OCI-LY1 (cell line): ENCODE data around the gene C1QTNF2.

Source experiments
- H2AFZ ChIP-seq: fragments of 200-600 bp; sonication (generic), shearing (Covaris generic); 2 replicates; pipeline ENCODE4 v1.6.0; 2014; ENCODE audit warnings: antibody characterized with exemption, mild to moderate bottlenecking, low read length
- H3F3A ChIP-seq: fragments of 200-600 bp; sonication (generic), shearing (Covaris generic); 2 replicates; pipeline ENCODE4 v1.6.0; 2014; ENCODE audit warnings: mild to moderate bottlenecking, antibody characterized with exemption, low read length, moderate library complexity; ENCODE audit not compliant: insufficient read depth
- H3K27ac ChIP-seq: fragments of 200-600 bp; sonication (generic); 2 replicates; pipeline ENCODE4 v1.5.1; 2014; ENCODE audit warnings: low read length, mixed run types, mild to moderate bottlenecking, low read depth; ENCODE audit not compliant: poor library complexity, severe bottlenecking
- H3K27me3 ChIP-seq: fragments of 200-600 bp; sonication (generic); 2 replicates; pipeline ENCODE4 v1.6.0; 2014; ENCODE audit warnings: antibody characterized with exemption, mild to moderate bottlenecking, low read length, moderate library complexity; ENCODE audit not compliant: insufficient read depth
- H3K36me3 ChIP-seq: fragments of 200-600 bp; sonication (generic); 2 replicates; pipeline ENCODE4 v1.6.1; 2014; ENCODE audit warnings: mild to moderate bottlenecking, antibody characterized with exemption, low read length, moderate library complexity, mixed read lengths; ENCODE audit not compliant: insufficient read depth
- H3K4me1 ChIP-seq: fragments of 200-600 bp; sonication (generic); 2 replicates; pipeline ENCODE4 v1.5.1; 2014; ENCODE audit warnings: mild to moderate bottlenecking, low read length, moderate library complexity; ENCODE audit not compliant: insufficient read depth, severe bottlenecking
- H3K4me2 ChIP-seq: fragments of 200-600 bp; sonication (generic), shearing (Covaris generic); 2 replicates; pipeline ENCODE4 v1.6.1; 2014; ENCODE audit warnings: low read length
- H3K4me3 ChIP-seq: fragments of 200-600 bp; sonication (generic); 2 replicates; pipeline ENCODE4 v1.5.1; 2014; ENCODE audit warnings: low read length, low read depth, mild to moderate bottlenecking, mixed read lengths; ENCODE audit not compliant: poor library complexity, severe bottlenecking
- H3K79me2 ChIP-seq: fragments of 200-600 bp; shearing (Covaris generic); 2 replicates; pipeline ENCODE4 v1.6.1; 2016; ENCODE audit warnings: mixed run types, low read length, mixed read lengths; ENCODE audit not compliant: insufficient read depth
- H3K9ac ChIP-seq: fragments of 200-600 bp; sonication (generic), shearing (Covaris generic); 2 replicates; pipeline ENCODE4 v1.6.1; 2014; ENCODE audit warnings: mild to moderate bottlenecking, low read length, mixed read lengths
- H3K9me2 ChIP-seq: fragments of 200-600 bp; sonication (generic), shearing (Covaris generic); 2 replicates; pipeline ENCODE4 v1.6.1; 2014; ENCODE audit warnings: low read depth, mild to moderate bottlenecking, low read length, mixed read lengths
- H3K9me3 ChIP-seq: fragments of 200-600 bp; shearing (Covaris generic); 2 replicates; pipeline ENCODE4 v1.6.1; 2014; ENCODE audit warnings: low read length, mixed read lengths
- H4K20me1 ChIP-seq: fragments of 200-600 bp; sonication (generic), shearing (Covaris generic); 2 replicates; pipeline ENCODE4 v1.6.0; 2016; ENCODE audit warnings: mild to moderate bottlenecking, low read length; ENCODE audit not compliant: insufficient read depth
- CTCF ChIP-seq: fragments of 200-600 bp; sonication (generic), shearing (Covaris generic); IDR thresholded peaks from 2 replicates; pipeline ENCODE4 v1.5.1; 2017; ENCODE audit warnings: mild to moderate bottlenecking, antibody characterized with exemption, low read length, moderate library complexity, mixed read lengths
- EZH2 ChIP-seq: fragments of 200-600 bp; sonication (generic), shearing (Covaris generic); IDR thresholded peaks from 2 replicates; pipeline ENCODE4 v1.8.0; 2017; ENCODE audit warnings: borderline replicate concordance, mixed run types, mild to moderate bottlenecking, antibody characterized with exemption, low read length, moderate library complexity, mixed read lengths

C1QTNF2 gene

GRCh38 chr5:160378330-160378729 is 7.9 kb upstream of the C1QTNF2 start:
- Histone ChIP-seq H3K4me1 (no peaks in the 10 kb centered on the region), H3K4me3 (no peak overlapping the region)

GRCh38 chr5:160377651-160378050 is 7.2 kb upstream of the C1QTNF2 start:
- H3K9me3 ChIP-seq: no peaks in the 10 kb centered on the region
- no peak overlapping the region for H2AFZ ChIP-seq
- no peak overlapping the region for H3K27ac ChIP-seq
- H3K27me3 ChIP-seq: no peaks in the 10 kb centered on the region
- no peaks in the 10 kb centered on the region for H3K79me2 ChIP-seq
- H3K4me1 ChIP-seq: no peaks in the 10 kb centered on the region
- H3F3A ChIP-seq: no peaks in the 10 kb centered on the region
- TF ChIP-seq CTCF: no peak
- no peak for TF ChIP-seq EZH2
- H3K36me3 ChIP-seq: no peaks in the 10 kb centered on the region
- H3K9me2 ChIP-seq: no peaks in the 10 kb centered on the region
- no peaks in the 10 kb centered on the region for H4K20me1 ChIP-seq
- no peak overlapping the region for H3K4me2 ChIP-seq
- no peak overlapping the region for H3K4me3 ChIP-seq
- no peak overlapping the region for H3K9ac ChIP-seq

More at GRCh38 chr5:160378330-160378729, 7.9 kb upstream of the C1QTNF2 start:
- H4K20me1 ChIP-seq: no peaks in the 10 kb centered on the region
- no peak for TF ChIP-seq EZH2
- no peak for TF ChIP-seq CTCF
- no peaks in the 10 kb centered on the region for H3K36me3 ChIP-seq
- H3K9me3 ChIP-seq: no peaks in the 10 kb centered on the region
- no peak overlapping the region for H3K9ac ChIP-seq
- H3K27me3 ChIP-seq: no peaks in the 10 kb centered on the region
- H3F3A ChIP-seq: no peaks in the 10 kb centered on the region
- no peak overlapping the region for H3K4me2 ChIP-seq
- no peaks in the 10 kb centered on the region for H3K79me2 ChIP-seq
- no peak overlapping the region for H3K27ac ChIP-seq
- H2AFZ ChIP-seq: no peak overlapping the region
- no peaks in the 10 kb centered on the region for H3K9me2 ChIP-seq

GRCh38 chr5:160376416-160376815 is 6.0 kb upstream of the C1QTNF2 start:
- Histone ChIP-seq H3K36me3 (no peaks in the 10 kb centered on the region), H3K79me2 (no peaks in the 10 kb centered on the region), H3K4me3 (no peak overlapping the region), H3K4me1 (no peaks in the 10 kb centered on the region), H3K9me3 (no peaks in the 10 kb centered on the region), H2AFZ (no peak overlapping the region), H3K27me3 (no peaks in the 10 kb centered on the region), H4K20me1 (no peaks in the 10 kb centered on the region), H3K9me2 (no peaks in the 10 kb centered on the region), H3K4me2 (no peak overlapping the region), H3K27ac (no peak overlapping the region), H3K9ac (no peak overlapping the region), H3F3A (no peaks in the 10 kb centered on the region)
- TF ChIP-seq CTCF: no peak
- no peak for TF ChIP-seq EZH2
